SK-N-SH (cell line): ENCODE measurements around the gene ABCC2. TPM values are rescaled to one million over a fixed set of nuclear protein-coding genes. Genes with fewer than 3 reads are reported as not detected.

Experiments
- CTCF ChIA-PET: fragments of 300-600, 350-600 bp; formaldehyde crosslinking; extraction: SDS; loops from one replicate; lab custom pipeline; 2021; lab: Yijun Ruan, JAX
- POLR2A ChIA-PET: fragments of 350-600 bp; sonication (Branson Sonifier 250); formaldehyde crosslinking; extraction: SDS; loops from one replicate; lab custom pipeline; 2020; ENCODE audit warnings: antibody characterized with exemption, inconsistent platforms; lab: Yijun Ruan, JAX
- DNase-seq: peaks from one replicate; pipeline ENCODE4 v3.0.0; 2012
- H2AFZ ChIP-seq: fragments of 200-600 bp; sonication (generic); 2 replicates; pipeline ENCODE4 v1.8.1; 2016; ENCODE audit warnings: antibody characterized with exemption, mild to moderate bottlenecking, low read depth
- H3F3A ChIP-seq: fragments of 200-600 bp; sonication (generic); replicated peaks from 2 replicates; pipeline ENCODE3; 2016; ENCODE audit warnings: antibody characterized with exemption, mild to moderate bottlenecking; ENCODE audit not compliant: insufficient read depth
- H3K27ac ChIP-seq, 2 experiments: fragments of 200-500 bp in 1 of 2; fragments of 200-600 bp in 1 of 2; sonication (Bioruptor generic) in 1 of 2; sonication (generic), shearing (Covaris generic) in 1 of 2; 2 replicates each; pipeline versions ENCODE4 v1.5.1 to v1.6.1; 2014 to 2016; ENCODE audit warnings: low read depth in 2 of 2, inconsistent platforms in 1 of 2, low read length in 1 of 2, mild to moderate bottlenecking in 1 of 2, mixed read lengths in 1 of 2
- H3K27me3 ChIP-seq: fragments of 200-600 bp; sonication (generic), shearing (Covaris generic); 2 replicates; pipeline ENCODE4 v1.6.1; 2016; ENCODE audit warnings: mixed run types; ENCODE audit not compliant: insufficient read depth
- H3K36me3 ChIP-seq, 2 experiments: fragments of 200-500 bp in 1 of 2; fragments of 200-600 bp in 1 of 2; sonication (Bioruptor generic) in 1 of 2; sonication (generic) in 1 of 2; replicated peaks in 1 of 2; 2 replicates each; pipeline versions ENCODE3 to v1.5.1; 2014 to 2016; ENCODE audit warnings: low read length in 1 of 2, mild to moderate bottlenecking in 1 of 2; ENCODE audit not compliant: insufficient read depth in 2 of 2, control insufficient read depth in 1 of 2
- H3K4me1 ChIP-seq, 2 experiments: fragments of 200-500 bp in 1 of 2; fragments of 200-600 bp in 1 of 2; sonication (Bioruptor generic) in 1 of 2; sonication (generic), shearing (Covaris generic) in 1 of 2; 2 replicates each; pipeline versions ENCODE4 v1.5.1 to v1.6.1; 2014 to 2016; ENCODE audit warnings: low read depth in 1 of 2, low read length in 1 of 2, mixed run types in 1 of 2; ENCODE audit not compliant: insufficient read depth in 2 of 2, control insufficient read depth in 1 of 2
- H3K4me2 ChIP-seq: fragments of 200-600 bp; sonication (generic), shearing (Covaris generic); 2 replicates; pipeline ENCODE4 v1.6.1; 2017; ENCODE audit warnings: mixed run types
- H3K4me3 ChIP-seq, 2 experiments: fragments of 200-500 bp in 1 of 2; fragments of 200-600 bp in 1 of 2; sonication (Bioruptor generic) in 1 of 2; sonication (generic), shearing (Covaris generic) in 1 of 2; 2 replicates each; pipeline versions ENCODE4 v1.5.1 to v1.8.1; 2014 to 2016; ENCODE audit warnings: low read depth in 2 of 2, inconsistent platforms in 1 of 2, low read length in 1 of 2, mild to moderate bottlenecking in 1 of 2, mixed read lengths in 1 of 2, moderate library complexity in 1 of 2
- H3K79me2 ChIP-seq: fragments of 200-600 bp; sonication (generic); 2 replicates; pipeline ENCODE4 v1.8.1; 2017; ENCODE audit warnings: mild to moderate bottlenecking; ENCODE audit not compliant: insufficient read depth
- H3K9ac ChIP-seq: fragments of 200-600 bp; sonication (generic); 2 replicates; pipeline ENCODE4 v1.6.1; 2017; ENCODE audit warnings: mixed run types
- H3K9me2 ChIP-seq: fragments of 200-600 bp; sonication (generic); 2 replicates; pipeline ENCODE4 v1.6.1; 2017; ENCODE audit warnings: mixed run types
- H3K9me3 ChIP-seq: fragments of 200-600 bp; sonication (generic); 2 replicates; pipeline ENCODE4 v1.6.1; 2017; ENCODE audit warnings: mixed run types, mild to moderate bottlenecking, moderate library complexity
- H4K20me1 ChIP-seq: fragments of 200-600 bp; sonication (generic); 2 replicates; pipeline ENCODE4 v1.6.1; 2017; ENCODE audit warnings: mild to moderate bottlenecking, mixed run types; ENCODE audit not compliant: insufficient read depth
- CHD2 ChIP-seq: fragments of 150-350 bp; IDR thresholded peaks from 2 replicates; pipeline ENCODE4 v1.6.1; 2018; ENCODE audit warnings: low read length; ENCODE audit not compliant: partially characterized antibody
- ELF1 ChIP-seq: IDR thresholded peaks from 2 replicates; pipeline ENCODE4 v1.4.0; 2012
- EP300 ChIP-seq, 2 experiments: IDR thresholded peaks; 2 replicates each; pipeline versions ENCODE4 v1.4.0 to v1.6.1; 2012; ENCODE audit warnings: borderline replicate concordance in 1 of 2, low read depth in 1 of 2, low read length in 1 of 2
- EZH2phosphoT487 ChIP-seq: fragments of 200-600 bp; sonication (generic); IDR thresholded peaks from 2 replicates; pipeline ENCODE4 v1.6.1; 2017; ENCODE audit warnings: low read depth, mixed run types, mild to moderate bottlenecking, antibody characterized with exemption, moderate library complexity, borderline replicate concordance
- FOSL2 ChIP-seq: IDR thresholded peaks from 2 replicates; pipeline ENCODE4 v1.4.0; 2012; ENCODE audit warnings: low read depth, mild to moderate bottlenecking, moderate library complexity, borderline replicate concordance
- FOXJ3 ChIP-seq: sonication (generic); formaldehyde crosslinking; IDR thresholded peaks from 2 replicates; pipeline ENCODE4 v1.5.1; 2020; ENCODE audit warnings: mild to moderate bottlenecking, missing genetic modification reagents
- FOXM1 ChIP-seq: IDR thresholded peaks from 2 replicates; pipeline ENCODE4 v1.4.0; 2012; ENCODE audit warnings: low read depth, mild to moderate bottlenecking
- GABPA ChIP-seq: IDR thresholded peaks from 2 replicates; pipeline ENCODE4 v1.4.0; 2012; ENCODE audit warnings: low read depth, mild to moderate bottlenecking
- GATA2 ChIP-seq: sonication (generic); formaldehyde crosslinking; IDR thresholded peaks from 2 replicates; pipeline ENCODE4 v1.5.0; 2020; ENCODE audit warnings: mild to moderate bottlenecking, missing genetic modification reagents
- JUND ChIP-seq: IDR thresholded peaks from 2 replicates; pipeline ENCODE4 v1.4.0; 2012
- NFIC ChIP-seq: IDR thresholded peaks from 2 replicates; pipeline ENCODE4 v1.4.0; 2012; ENCODE audit warnings: borderline replicate concordance
- REST ChIP-seq: IDR thresholded peaks from 2 replicates; pipeline ENCODE4 v1.6.1; 2012; ENCODE audit warnings: mild to moderate bottlenecking, low read depth, low read length, moderate library complexity
- RFX5 ChIP-seq: IDR thresholded peaks from 2 replicates; pipeline ENCODE4 v1.6.1; 2012; ENCODE audit warnings: mild to moderate bottlenecking, improper control_type of control experiment, low read length
- RXRA ChIP-seq: IDR thresholded peaks from 2 replicates; pipeline ENCODE4 v1.4.0; 2012; ENCODE audit warnings: low read depth, mild to moderate bottlenecking, borderline replicate concordance
- SIN3A ChIP-seq: IDR thresholded peaks from 2 replicates; pipeline ENCODE4 v1.6.1; 2012; ENCODE audit warnings: low read depth, mild to moderate bottlenecking, low read length, moderate library complexity, borderline replicate concordance
- TAF1 ChIP-seq: IDR thresholded peaks from 2 replicates; pipeline ENCODE4 v1.6.1; 2012; ENCODE audit warnings: low read depth, mild to moderate bottlenecking, low read length, moderate library complexity, borderline replicate concordance
- TEAD4 ChIP-seq: IDR thresholded peaks from 2 replicates; pipeline ENCODE4 v1.4.0; 2012; ENCODE audit warnings: mild to moderate bottlenecking, borderline replicate concordance; ENCODE audit not compliant: insufficient read depth
- USF2 ChIP-seq: fragments of 150-350 bp; IDR thresholded peaks from 2 replicates; pipeline ENCODE4 v1.6.1; 2017; ENCODE audit warnings: antibody characterized with exemption, low read length, low read depth, borderline replicate concordance
- YY1 ChIP-seq: IDR thresholded peaks from 2 replicates; pipeline ENCODE4 v1.4.0; 2012; ENCODE audit warnings: low read depth, mild to moderate bottlenecking
- WGBS: methylation state at CpG from one replicate; pipeline ENCODE4 v1.1.6; 2017; ENCODE audit warnings: low lambda C conversion rate; 5-methylcytosine and 5-hydroxymethylcytosine counted together
- polyA plus RNA-seq, 3 experiments: library from polyadenylated mRNA; depleted of rRNA; stranded (reverse); fragments of >200 nt; gene quantifications; 2 replicates each; pipeline ENCODE4 v1.2.3, GENCODE V29; 2012
- TF ChIP-seq, protein P1 (sequence below): fragments of 200-600 bp; sonication (generic); IDR thresholded peaks from 2 replicates; pipeline ENCODE4 v1.6.1; 2017; ENCODE audit warnings: antibody characterized with exemption, mild to moderate bottlenecking, moderate library complexity
- TF ChIP-seq, protein P2 (sequence below): IDR thresholded peaks from 2 replicates; pipeline ENCODE4 v1.4.0; 2012; ENCODE audit warnings: low read depth, borderline replicate concordance
- TF ChIP-seq, protein P3 (sequence below): IDR thresholded peaks from 2 replicates; pipeline ENCODE4 v1.4.0; 2012; ENCODE audit warnings: low read depth, borderline replicate concordance
- TF ChIP-seq, protein P4 (sequence below): IDR thresholded peaks from 2 replicates; pipeline ENCODE4 v1.4.0; 2012; ENCODE audit warnings: low read depth

The ABCC2 gene
- polyA plus RNA-seq, 1 of the 3 experiments (the other 2 are of a cell fraction) = 0.48 TPM

DNA sequence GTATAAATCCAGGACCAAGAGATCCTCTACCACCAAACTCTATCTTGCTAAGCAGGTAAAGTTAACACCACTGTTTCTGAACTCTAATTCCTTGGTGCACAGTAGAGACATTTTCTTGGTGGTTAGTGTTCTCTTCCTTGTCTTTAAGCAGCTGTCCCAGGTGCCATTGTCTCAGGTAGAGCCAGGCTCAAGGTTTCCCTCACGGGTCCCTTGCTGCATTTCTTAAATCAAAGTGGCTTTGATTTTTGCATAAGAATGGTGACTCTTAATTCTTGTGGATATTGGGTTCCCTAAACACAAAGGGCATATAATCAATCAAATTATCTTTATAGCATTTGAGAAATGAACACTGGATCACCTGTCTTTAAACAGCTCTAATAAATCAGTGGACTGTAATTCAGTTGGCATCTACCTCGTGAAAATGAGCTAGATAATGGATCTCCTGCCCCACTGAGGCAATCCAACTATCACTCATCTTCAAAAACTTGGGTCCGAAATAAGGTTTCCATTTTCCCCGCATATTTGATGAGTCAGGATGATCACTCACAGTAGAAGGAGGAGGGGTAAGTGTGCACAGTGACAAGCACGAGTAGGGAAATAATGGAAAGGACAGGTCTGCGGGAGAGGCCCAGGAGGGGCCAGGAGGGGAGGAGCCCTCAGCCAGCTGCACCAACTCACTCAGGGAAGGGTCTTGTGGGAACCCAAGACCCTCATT is 2.4 kb downstream of the ABCC2 start:
- Histone ChIP-seq H3K36me3 (no peaks in the 10 kb centered on the region), H3K4me1 (peaks cover 0 to 30% of the 10 kb centered on the region in 2 experiments; a peak in 1 of 4 replicates), H3K4me2 (peak overlapping the region; percentile 39), H3K9me2 (no peaks in the 10 kb centered on the region), H3F3A (peaks cover 22% of the 10 kb centered on the region), H4K20me1 (no peaks in the 10 kb centered on the region), H3K9me3 (no peaks in the 10 kb centered on the region), H3K79me2 (no peaks in the 10 kb centered on the region), H2AFZ (peak overlapping the region; percentile 38; the same call in 1 of the 2 replicates), H3K27ac (peak overlapping the region; percentile 71 to 79; a peak in 3 of 4 replicates), H3K9ac (no peak overlapping the region), H3K27me3 (no peaks in the 10 kb centered on the region), H3K4me3 (no peak overlapping the region)
- ChIA-PET CTCF (no interaction called here), POLR2A (no interaction called here)
- WGBS = 13% methylated on average over 6 of the region's 6 CpGs
- no peak for DNase-seq
- TF ChIP-seq, protein P1, sequence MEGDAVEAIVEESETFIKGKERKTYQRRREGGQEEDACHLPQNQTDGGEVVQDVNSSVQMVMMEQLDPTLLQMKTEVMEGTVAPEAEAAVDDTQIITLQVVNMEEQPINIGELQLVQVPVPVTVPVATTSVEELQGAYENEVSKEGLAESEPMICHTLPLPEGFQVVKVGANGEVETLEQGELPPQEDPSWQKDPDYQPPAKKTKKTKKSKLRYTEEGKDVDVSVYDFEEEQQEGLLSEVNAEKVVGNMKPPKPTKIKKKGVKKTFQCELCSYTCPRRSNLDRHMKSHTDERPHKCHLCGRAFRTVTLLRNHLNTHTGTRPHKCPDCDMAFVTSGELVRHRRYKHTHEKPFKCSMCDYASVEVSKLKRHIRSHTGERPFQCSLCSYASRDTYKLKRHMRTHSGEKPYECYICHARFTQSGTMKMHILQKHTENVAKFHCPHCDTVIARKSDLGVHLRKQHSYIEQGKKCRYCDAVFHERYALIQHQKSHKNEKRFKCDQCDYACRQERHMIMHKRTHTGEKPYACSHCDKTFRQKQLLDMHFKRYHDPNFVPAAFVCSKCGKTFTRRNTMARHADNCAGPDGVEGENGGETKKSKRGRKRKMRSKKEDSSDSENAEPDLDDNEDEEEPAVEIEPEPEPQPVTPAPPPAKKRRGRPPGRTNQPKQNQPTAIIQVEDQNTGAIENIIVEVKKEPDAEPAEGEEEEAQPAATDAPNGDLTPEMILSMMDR = no peak
- TF ChIP-seq USF2 (no peak), NFIC (peak; percentile 62; the same call in 1 of the 2 replicates), EZH2phosphoT487 (no peak), FOXJ3 (CRISPR knock-in tag) (no peak), RXRA (no peak), REST (0 out of 2 replicates have a peak, but pooled peaks have one; percentile 3), SIN3A (peak; percentile 60; the same call in 1 of the 2 replicates), CHD2 (no peak), JUND (peak; percentile 77), TEAD4 (peak; percentile 52; the same call in 1 of the 2 replicates), TAF1 (no peak), FOXM1 (no peak; the same call in 1 of the 2 replicates), YY1 (no peak; the same call in 1 of the 2 replicates), RFX5 (no peak), FOSL2 (peak; percentile 78), GATA2 (CRISPR knock-in tag) (no peak), GABPA (no peak), ELF1 (no peak), EP300 (IDR thresholded peaks at IDR 0.05; ENCODE audit: borderline replicate concordance in 1 of 2, low read depth in 1 of 2, low read length in 1 of 2) (peak in 1 of 2 experiments; percentile 78; a peak in 1 of 4 replicates)
- TF ChIP-seq, protein P2, sequence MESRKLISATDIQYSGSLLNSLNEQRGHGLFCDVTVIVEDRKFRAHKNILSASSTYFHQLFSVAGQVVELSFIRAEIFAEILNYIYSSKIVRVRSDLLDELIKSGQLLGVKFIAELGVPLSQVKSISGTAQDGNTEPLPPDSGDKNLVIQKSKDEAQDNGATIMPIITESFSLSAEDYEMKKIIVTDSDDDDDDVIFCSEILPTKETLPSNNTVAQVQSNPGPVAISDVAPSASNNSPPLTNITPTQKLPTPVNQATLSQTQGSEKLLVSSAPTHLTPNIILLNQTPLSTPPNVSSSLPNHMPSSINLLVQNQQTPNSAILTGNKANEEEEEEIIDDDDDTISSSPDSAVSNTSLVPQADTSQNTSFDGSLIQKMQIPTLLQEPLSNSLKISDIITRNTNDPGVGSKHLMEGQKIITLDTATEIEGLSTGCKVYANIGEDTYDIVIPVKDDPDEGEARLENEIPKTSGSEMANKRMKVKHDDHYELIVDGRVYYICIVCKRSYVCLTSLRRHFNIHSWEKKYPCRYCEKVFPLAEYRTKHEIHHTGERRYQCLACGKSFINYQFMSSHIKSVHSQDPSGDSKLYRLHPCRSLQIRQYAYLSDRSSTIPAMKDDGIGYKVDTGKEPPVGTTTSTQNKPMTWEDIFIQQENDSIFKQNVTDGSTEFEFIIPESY = 0 out of 2 replicates have a peak, but pooled peaks have one; percentile 43
- TF ChIP-seq, protein P3, sequence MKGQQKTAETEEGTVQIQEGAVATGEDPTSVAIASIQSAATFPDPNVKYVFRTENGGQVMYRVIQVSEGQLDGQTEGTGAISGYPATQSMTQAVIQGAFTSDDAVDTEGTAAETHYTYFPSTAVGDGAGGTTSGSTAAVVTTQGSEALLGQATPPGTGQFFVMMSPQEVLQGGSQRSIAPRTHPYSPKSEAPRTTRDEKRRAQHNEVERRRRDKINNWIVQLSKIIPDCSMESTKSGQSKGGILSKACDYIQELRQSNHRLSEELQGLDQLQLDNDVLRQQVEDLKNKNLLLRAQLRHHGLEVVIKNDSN = no peak
- TF ChIP-seq, protein P4, sequence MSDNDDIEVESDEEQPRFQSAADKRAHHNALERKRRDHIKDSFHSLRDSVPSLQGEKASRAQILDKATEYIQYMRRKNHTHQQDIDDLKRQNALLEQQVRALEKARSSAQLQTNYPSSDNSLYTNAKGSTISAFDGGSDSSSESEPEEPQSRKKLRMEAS = peak; percentile 57
